ENCODE results near the gene IRF9. TPM values are rescaled to one million over a fixed set of nuclear protein-coding genes. Genes with fewer than 3 reads are reported as not detected.

IRF9 gene
- total and polyA plus RNA-seq, 2 of the 13 experiments (the other 11 are each of a cell fraction or from before 2014, with no cell fraction given), result 14.9 to 49.7 TPM

DNA sequence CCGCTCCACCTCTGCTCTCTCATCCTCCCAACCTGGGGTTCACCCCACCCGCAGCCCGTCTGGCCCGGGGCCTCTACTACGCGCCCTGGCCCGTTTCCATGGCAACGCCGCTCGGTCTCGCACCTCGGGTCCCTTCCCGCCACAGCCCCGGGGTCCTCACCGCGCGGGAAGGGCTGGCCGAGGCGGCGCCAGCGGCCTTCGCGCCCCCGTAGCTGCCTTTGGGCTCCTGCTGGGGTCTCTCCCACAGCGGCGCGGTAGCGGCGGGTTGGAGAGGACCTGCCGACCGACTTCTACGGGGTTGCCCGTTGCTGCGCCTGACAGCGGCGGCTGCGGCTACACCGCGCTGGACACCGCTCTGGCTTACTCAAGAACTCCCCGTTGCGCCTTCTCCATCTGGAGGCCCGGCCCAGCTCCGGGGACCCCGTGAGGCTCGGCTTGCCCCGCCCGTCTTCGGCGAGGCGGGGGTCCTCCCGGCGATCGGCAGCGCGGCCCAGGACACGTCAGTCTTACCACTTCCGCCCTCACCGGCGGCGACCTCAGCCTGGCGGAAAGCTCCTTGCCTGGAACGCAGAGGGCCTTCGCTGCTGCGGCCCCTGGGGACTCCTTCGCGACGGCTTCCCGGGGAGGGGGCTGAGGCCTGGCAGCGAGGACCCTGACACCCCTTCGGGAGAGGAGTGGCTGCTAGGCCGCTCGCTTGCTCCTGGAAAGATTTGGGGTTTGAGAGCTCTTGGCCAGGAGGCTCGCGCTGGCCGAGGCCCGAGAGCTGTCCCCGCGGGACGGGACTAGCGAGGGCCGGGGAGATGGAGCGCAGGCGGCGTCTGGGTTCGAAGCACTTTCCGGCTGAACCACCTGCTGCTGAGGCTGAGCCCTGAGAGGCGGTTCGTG is 34.4 kb downstream of the IRF9 start, which contains the start of gene TM9SF1 (continued):
- TF ChIP-seq SOX6 (IDR thresholded peaks at IDR 0.05), result no peak
- peak; percentile 80 for TF ChIP-seq SOX6 (CRISPR knock-in tag; IDR thresholded peaks at IDR 0.05)
- peak; percentile 98 for TF ChIP-seq NFKBIZ (CRISPR knock-in tag; IDR thresholded peaks at IDR 0.05)
- TF ChIP-seq, protein P1, sequence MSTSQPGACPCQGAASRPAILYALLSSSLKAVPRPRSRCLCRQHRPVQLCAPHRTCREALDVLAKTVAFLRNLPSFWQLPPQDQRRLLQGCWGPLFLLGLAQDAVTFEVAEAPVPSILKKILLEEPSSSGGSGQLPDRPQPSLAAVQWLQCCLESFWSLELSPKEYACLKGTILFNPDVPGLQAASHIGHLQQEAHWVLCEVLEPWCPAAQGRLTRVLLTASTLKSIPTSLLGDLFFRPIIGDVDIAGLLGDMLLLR (CRISPR knock-in tag; IDR thresholded peaks at IDR 0.05), result peak; percentile 77; the same call in 1 of the 2 replicates
- peak; percentile 83 for TF ChIP-seq CBX1 (IDR thresholded peaks at IDR 0.05; ENCODE audit: low read depth)
- TF ChIP-seq, protein P2, sequence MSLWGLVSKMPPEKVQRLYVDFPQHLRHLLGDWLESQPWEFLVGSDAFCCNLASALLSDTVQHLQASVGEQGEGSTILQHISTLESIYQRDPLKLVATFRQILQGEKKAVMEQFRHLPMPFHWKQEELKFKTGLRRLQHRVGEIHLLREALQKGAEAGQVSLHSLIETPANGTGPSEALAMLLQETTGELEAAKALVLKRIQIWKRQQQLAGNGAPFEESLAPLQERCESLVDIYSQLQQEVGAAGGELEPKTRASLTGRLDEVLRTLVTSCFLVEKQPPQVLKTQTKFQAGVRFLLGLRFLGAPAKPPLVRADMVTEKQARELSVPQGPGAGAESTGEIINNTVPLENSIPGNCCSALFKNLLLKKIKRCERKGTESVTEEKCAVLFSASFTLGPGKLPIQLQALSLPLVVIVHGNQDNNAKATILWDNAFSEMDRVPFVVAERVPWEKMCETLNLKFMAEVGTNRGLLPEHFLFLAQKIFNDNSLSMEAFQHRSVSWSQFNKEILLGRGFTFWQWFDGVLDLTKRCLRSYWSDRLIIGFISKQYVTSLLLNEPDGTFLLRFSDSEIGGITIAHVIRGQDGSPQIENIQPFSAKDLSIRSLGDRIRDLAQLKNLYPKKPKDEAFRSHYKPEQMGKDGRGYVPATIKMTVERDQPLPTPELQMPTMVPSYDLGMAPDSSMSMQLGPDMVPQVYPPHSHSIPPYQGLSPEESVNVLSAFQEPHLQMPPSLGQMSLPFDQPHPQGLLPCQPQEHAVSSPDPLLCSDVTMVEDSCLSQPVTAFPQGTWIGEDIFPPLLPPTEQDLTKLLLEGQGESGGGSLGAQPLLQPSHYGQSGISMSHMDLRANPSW (CRISPR knock-in tag; IDR thresholded peaks at IDR 0.05; ENCODE audit: borderline replicate concordance), result peak; percentile 99
- TF ChIP-seq ZNF383 (CRISPR knock-in tag; IDR thresholded peaks at IDR 0.05; ENCODE audit: borderline replicate concordance), result peak; percentile 99
- TF ChIP-seq, protein P3, sequence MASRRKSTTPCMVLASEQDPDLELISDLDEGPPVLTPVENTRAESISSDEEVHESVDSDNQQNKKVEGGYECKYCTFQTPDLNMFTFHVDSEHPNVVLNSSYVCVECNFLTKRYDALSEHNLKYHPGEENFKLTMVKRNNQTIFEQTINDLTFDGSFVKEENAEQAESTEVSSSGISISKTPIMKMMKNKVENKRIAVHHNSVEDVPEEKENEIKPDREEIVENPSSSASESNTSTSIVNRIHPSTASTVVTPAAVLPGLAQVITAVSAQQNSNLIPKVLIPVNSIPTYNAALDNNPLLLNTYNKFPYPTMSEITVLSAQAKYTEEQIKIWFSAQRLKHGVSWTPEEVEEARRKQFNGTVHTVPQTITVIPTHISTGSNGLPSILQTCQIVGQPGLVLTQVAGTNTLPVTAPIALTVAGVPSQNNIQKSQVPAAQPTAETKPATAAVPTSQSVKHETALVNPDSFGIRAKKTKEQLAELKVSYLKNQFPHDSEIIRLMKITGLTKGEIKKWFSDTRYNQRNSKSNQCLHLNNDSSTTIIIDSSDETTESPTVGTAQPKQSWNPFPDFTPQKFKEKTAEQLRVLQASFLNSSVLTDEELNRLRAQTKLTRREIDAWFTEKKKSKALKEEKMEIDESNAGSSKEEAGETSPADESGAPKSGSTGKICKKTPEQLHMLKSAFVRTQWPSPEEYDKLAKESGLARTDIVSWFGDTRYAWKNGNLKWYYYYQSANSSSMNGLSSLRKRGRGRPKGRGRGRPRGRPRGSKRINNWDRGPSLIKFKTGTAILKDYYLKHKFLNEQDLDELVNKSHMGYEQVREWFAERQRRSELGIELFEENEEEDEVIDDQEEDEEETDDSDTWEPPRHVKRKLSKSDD (CRISPR knock-in tag; IDR thresholded peaks at IDR 0.05; ENCODE audit: low read depth), result peak; percentile 89
- TF ChIP-seq, protein P4, sequence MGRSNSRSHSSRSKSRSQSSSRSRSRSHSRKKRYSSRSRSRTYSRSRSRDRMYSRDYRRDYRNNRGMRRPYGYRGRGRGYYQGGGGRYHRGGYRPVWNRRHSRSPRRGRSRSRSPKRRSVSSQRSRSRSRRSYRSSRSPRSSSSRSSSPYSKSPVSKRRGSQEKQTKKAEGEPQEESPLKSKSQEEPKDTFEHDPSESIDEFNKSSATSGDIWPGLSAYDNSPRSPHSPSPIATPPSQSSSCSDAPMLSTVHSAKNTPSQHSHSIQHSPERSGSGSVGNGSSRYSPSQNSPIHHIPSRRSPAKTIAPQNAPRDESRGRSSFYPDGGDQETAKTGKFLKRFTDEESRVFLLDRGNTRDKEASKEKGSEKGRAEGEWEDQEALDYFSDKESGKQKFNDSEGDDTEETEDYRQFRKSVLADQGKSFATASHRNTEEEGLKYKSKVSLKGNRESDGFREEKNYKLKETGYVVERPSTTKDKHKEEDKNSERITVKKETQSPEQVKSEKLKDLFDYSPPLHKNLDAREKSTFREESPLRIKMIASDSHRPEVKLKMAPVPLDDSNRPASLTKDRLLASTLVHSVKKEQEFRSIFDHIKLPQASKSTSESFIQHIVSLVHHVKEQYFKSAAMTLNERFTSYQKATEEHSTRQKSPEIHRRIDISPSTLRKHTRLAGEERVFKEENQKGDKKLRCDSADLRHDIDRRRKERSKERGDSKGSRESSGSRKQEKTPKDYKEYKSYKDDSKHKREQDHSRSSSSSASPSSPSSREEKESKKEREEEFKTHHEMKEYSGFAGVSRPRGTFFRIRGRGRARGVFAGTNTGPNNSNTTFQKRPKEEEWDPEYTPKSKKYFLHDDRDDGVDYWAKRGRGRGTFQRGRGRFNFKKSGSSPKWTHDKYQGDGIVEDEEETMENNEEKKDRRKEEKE (IDR thresholded peaks at IDR 0.05), result no peak
- TF ChIP-seq, protein P5, sequence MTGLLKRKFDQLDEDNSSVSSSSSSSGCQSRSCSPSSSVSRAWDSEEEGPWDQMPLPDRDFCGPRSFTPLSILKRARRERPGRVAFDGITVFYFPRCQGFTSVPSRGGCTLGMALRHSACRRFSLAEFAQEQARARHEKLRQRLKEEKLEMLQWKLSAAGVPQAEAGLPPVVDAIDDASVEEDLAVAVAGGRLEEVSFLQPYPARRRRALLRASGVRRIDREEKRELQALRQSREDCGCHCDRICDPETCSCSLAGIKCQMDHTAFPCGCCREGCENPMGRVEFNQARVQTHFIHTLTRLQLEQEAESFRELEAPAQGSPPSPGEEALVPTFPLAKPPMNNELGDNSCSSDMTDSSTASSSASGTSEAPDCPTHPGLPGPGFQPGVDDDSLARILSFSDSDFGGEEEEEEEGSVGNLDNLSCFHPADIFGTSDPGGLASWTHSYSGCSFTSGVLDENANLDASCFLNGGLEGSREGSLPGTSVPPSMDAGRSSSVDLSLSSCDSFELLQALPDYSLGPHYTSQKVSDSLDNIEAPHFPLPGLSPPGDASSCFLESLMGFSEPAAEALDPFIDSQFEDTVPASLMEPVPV (CRISPR knock-in tag; IDR thresholded peaks at IDR 0.05), result peak; percentile 99; the same call in 1 of the 2 replicates
- TF ChIP-seq NKX3-1 (CRISPR knock-in tag; IDR thresholded peaks at IDR 0.05), result peak; percentile 96
- peak; percentile 87 for TF ChIP-seq ZNF326 (CRISPR knock-in tag; IDR thresholded peaks at IDR 0.05; ENCODE audit: borderline replicate concordance)
- TF ChIP-seq ATM (IDR thresholded peaks at IDR 0.05; ENCODE audit: borderline replicate concordance), result no peak
- TF ChIP-seq POLR2A (IDR thresholded peaks at IDR 0.05; ENCODE audit: insufficient read depth in 1 of 2, low read depth in 2 of 2, low read length in 2 of 2), result peak in 1 of 2 experiments; percentile 81; a peak in 2 of 4 replicates
- peak; percentile 98 for TF ChIP-seq BRCA1 (CRISPR knock-in tag; IDR thresholded peaks at IDR 0.05)
- peak; percentile 93 for TF ChIP-seq ZNF253 (CRISPR knock-in tag; IDR thresholded peaks at IDR 0.05; ENCODE audit: borderline replicate concordance)
- TF ChIP-seq PAX8 (CRISPR knock-in tag; IDR thresholded peaks at IDR 0.05; ENCODE audit: borderline replicate concordance), result peak; percentile 99

Measured in HepG2 (cell line).